GM12872 (cell line): ENCODE measurements around the gene NPHP4.

ENCODE experiments used
- TF ChIP-seq, protein P1 (sequence below): IDR thresholded peaks from 3 replicates; pipeline ENCODE4 v1.5.1; 2011; ENCODE audit warnings: low read depth, mild to moderate bottlenecking, low read length, moderate library complexity; ENCODE audit not compliant: insufficient read depth

The NPHP4 gene

GRCh38 chr1:5863238-5863637, 129.0 kb downstream of the NPHP4 start:
- TF ChIP-seq, protein P1, sequence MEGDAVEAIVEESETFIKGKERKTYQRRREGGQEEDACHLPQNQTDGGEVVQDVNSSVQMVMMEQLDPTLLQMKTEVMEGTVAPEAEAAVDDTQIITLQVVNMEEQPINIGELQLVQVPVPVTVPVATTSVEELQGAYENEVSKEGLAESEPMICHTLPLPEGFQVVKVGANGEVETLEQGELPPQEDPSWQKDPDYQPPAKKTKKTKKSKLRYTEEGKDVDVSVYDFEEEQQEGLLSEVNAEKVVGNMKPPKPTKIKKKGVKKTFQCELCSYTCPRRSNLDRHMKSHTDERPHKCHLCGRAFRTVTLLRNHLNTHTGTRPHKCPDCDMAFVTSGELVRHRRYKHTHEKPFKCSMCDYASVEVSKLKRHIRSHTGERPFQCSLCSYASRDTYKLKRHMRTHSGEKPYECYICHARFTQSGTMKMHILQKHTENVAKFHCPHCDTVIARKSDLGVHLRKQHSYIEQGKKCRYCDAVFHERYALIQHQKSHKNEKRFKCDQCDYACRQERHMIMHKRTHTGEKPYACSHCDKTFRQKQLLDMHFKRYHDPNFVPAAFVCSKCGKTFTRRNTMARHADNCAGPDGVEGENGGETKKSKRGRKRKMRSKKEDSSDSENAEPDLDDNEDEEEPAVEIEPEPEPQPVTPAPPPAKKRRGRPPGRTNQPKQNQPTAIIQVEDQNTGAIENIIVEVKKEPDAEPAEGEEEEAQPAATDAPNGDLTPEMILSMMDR: no peak

GRCh38 chr1:5861871-5862825, 130.1 kb downstream of the NPHP4 start:
- TF ChIP-seq, protein P1: no peak

DNA sequence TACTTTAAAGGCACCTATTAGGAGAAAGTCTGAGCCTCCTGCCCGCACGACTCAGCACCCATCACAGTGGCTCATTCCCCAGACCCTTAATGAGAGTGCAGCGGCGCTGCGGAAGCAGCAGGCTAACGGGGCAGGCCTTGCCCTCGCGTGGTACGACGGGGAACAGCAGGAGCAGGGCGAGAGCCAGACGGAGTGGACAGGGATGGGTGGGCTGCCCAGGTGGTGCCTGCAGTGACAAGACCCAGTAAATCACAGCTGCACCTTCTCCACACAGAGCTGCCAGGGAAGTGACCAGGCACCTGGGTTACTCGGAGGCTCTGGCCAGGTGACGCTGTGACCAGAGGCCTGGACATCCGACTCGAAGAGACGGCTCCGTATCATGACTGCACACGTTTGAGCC, 131.9 kb downstream of the NPHP4 start:
- TF ChIP-seq, protein P1: no peak

GRCh38 chr1:5859766-5860165, 132.5 kb downstream of the NPHP4 start:
- TF ChIP-seq, protein P1: no peak

- TF ChIP-seq, protein P1: no peak
Measured at GRCh38 chr1:5858844-5859407, 133.3 kb downstream of the NPHP4 start.

GRCh38 chr1:5858246-5858645, 134.0 kb downstream of the NPHP4 start:
- TF ChIP-seq, protein P1: no peak

DNA sequence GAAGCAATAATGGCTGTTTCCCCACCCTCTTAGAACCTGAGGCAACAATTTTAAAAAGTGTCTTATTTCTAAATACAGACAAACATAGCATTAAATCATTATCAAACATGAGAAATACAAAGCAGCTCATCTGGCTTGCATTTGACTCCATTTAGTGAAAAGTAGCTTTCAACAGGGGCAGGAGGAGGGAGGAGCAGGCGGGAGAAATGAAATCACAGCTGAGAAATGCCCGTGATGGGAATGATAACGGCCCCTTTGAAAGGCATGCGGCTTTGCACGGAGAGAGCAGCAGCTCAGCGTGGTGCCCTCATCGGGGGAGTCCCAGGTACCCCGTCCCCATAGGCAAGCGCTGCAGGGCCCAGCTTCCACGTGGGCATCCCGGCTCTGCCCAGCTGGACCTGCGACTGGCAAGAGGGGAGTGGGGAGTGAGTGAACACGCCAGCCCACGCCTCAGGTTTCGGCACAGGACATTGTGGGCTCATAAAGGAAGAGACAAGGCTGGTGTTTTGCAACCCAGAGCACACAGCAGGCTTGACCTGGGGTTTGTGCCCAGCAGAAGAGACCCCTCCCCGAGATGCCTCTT, 134.6 kb downstream of the NPHP4 start:
- TF ChIP-seq, protein P1: no peak
